Measurements from ENCODE around the gene VAMP3.
A peak's percentile ranks its signal among the peaks of the same experiment; 100 is the strongest.
"Not testable (repeated sequence)": the region's sequence is repeated elsewhere in the genome, so short reads cannot be mapped to it uniquely, and the experiment has no call there.

Gene VAMP3

DNA sequence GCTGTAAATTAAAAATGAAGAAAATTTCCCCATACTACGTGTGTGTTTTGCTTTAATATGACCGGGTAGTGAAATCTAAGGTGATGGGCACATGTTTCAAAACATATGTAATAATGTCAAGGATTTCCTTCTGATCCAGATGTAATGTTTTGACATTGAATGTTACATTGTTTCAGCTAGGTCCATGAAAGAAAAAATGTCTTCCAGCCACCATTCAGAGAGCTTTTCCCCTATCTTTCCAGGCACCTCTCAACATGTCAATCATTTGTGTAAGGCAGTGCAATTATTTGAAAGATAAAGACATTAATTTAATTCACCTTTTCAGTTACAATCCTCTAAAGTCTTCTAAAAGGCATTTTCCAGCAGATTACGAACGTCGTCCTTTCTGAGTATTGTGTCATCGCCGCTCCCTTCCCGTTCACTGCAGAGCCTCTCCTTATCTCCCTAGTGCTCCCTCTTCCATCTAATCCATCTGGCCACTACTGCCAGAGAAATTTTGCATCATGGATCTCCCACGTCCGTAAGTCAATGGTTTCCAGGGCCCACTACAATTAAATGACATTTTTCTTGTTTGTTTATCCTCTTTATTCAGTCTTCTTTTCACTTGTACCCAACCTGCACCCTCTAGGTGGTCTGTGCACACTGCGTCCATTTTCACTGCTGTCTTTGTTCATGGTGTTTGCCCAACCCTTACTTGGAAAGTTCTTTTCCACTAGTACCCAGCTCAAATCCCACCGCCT lies 1.3 kb upstream of the VAMP3 start:
- no peak for DNase-seq

DNA sequence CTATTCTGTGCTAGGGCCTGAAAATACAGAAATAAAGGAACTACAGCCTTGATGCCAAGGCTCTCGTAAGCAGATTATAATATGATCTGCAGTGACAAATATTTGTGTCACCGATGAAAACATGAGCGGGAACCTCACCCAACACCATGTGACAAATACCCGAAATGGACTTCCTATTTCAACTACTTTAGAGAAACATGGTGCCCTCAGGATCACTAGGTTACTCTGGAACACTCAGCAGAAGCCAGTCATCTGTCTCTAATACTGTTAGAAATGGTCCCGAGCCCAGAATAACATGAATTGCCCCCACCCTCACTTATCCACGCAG lies 463 bp upstream of the VAMP3 start:
- DNase-seq = no peak

- no peak for DNase-seq
Measured at GRCh38 chr1:7771823-7772299, 765 bp downstream of the VAMP3 start.

- no peak for DNase-seq
Measured at GRCh38 chr1:7777591-7777990, 6.5 kb downstream of the VAMP3 start.

DNA sequence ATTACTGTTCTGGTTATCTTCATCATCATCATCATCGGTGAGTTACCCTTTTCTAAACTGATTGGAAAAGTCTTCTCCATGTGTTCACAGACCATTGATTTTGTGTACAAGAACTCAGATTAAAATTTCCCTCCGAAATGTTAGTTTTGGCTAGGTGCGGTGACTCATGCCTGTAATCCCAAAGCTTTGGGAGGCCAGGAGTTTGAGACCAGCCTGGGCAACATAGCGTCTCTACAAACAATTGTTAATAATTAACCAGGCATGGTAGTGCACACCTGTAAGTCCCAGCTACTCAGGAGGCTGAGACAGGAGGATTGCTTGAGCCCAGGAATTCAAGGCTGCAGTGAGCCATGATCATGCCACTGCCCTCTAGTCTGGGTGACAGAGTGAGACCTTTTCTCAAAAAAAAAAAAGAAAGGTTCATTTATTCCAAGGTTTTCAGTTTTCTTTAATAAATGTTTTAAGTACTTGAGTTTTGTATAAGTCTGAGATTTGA lies 7.1 kb downstream of the VAMP3 start:
- no peak for DNase-seq

- no peak for DNase-seq
Measured at GRCh38 chr1:7780976-7781375, 9.9 kb downstream of the VAMP3 start.

- no peak for DNase-seq
Measured at GRCh38 chr1:7781501-7781900, 10.4 kb downstream of the VAMP3 start.

DNA sequence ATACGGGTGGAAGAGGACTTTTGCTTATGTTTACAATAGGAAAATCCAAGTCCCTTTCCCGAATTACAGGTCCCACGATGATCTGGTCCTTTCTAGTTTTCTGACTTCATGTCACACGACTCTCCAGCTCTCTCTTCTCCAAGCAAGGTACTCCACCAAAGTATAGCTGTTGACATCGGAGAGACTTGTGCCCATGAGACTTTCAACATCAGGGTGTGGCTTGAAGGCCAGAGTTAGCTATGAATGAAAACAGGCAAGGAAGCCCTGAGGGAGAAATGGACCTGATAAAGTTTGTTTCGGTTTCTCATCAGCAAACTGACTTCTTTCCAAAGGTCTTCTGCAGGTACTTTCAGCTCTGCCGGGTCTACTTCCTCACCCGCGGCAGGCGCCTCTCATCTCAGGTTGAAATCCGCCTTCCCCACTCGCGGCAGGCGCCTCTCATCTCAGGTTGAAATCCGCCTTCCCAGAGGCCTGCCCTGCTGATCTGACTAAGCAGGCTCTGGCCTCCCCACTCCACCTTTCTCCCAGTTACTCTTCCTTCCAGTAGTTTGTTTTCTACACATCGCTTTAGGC lies 10.9 kb downstream of the VAMP3 start:
- no peak for DNase-seq

- peak; percentile 9 for DNase-seq
Measured at GRCh38 chr1:7783178-7783711, 12.1 kb downstream of the VAMP3 start.

- peak; percentile 85 for DNase-seq
Measured at GRCh38 chr1:7783826-7784491, 12.9 kb downstream of the VAMP3 start, which contains the start of gene PER3. Gene PER3 (plus strand): TSS chr1:7784291. CDS start chr1:7784878, 587 bp downstream.

DNA sequence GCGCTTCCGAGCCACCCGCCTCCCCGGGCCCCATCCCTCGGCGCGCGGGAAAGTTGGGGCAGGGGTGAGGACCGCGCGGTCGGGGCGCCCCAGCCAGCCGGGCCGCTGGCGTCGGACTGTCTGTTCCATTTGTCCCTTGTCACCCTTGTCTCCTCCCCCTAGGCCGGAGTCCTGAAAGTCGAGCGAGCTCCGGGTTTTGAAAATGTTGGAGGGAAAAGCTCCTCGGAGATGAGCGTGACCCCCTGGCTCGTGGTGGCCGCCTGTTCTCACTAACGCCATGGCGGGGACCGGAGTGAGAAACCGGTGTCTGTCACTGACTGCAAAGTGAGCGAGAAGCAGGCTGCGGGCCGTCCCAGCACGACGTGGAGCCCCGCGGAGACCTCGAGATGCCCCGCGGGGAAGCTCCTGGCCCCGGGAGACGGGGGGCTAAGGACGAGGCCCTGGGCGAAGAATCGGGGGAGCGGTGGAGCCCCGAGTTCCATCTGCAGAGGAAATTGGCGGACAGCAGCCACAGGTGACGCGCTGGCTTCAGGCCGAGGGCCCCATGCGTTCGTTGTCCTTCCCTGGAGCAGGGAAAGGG lies 13.5 kb downstream of the VAMP3 start:
- no peak for DNase-seq

DNA sequence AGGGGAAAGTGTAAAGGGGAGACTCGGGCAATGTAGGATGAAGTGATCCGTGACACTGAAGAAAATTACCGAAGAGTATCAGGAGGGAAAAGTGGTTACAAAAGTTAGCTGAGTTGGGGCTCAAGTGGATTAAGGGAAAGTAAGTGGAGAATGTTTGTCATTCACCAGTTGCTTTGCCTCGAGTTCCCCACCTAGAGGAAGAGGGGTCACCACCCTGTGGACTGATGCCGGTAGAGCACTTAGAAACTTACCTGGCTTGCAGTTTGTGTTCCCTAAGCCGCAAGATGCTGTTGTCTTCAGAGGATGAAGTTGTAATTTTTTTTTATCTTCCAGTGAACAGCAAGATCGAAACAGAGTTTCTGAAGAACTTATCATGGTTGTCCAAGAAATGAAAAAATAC lies 14.0 kb downstream of the VAMP3 start:
- no peak for DNase-seq

- no peak for DNase-seq
Measured at GRCh38 chr1:7786795-7787194, 15.7 kb downstream of the VAMP3 start.

DNA sequence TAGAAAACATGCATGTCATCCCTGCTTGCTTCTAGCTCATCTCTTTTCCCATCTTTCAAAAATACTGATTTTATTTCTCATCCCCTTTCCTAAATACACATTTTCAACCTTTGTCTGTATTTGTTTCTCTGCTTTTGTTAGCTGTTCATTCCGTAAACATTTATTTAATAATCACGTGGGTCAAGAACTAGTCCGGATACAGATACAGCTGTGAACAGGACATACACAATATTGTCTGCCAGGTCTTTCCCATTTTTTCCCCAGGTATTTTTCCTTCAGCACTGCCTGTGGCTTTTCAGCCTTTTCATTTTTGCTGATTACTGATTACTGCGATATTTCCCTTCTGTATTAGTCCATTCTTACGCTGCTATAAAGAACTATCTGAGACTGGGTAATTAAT lies 18.7 kb downstream of the VAMP3 start:
- no peak for DNase-seq

DNA sequence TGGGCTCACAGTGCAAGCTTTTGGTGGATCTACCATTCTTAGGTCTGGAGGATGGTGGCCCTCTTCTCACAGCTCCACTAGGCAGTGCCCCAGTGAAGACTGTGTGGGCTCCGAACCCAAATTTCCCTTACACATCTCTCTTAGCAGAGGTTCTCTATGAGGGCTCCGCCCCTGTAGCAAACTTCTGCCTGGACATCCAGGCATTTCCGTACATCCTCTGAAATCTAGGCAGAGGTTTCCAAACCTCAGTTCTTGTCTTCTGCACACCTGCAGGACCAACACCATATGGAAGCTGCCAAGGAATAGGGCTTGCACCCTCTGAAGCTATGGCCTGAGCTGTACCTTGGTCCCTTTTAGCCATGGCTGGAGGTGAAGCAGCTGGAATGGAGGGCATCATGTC lies 19.9 kb downstream of the VAMP3 start:
- not testable (repeated sequence) for DNase-seq

- DNase-seq = no peak
Measured at GRCh38 chr1:7795406-7795805, 24.3 kb downstream of the VAMP3 start.

DNA sequence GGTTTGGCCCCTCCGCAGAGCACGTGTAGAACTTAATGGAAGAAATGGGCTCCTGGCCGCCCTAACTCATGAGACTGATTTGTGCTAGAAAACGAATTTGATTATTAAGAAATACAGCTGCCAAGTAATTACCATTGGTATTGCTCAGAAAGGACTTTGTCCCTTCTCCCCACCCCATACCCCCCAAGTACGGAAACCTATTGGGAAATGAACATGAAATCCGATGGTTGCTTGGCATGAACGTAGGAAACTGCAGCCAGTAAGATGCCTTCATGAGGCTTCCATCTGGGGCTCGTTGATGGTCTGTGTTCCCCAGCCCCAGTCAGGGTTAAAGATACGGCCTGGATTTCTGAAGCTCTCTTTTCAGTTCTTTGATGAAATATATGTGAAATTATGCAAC lies 34.4 kb downstream of the VAMP3 start:
- DNase-seq = no peak

- DNase-seq = no peak
Measured at GRCh38 chr1:7808253-7808844, 37.3 kb downstream of the VAMP3 start.

DNA sequence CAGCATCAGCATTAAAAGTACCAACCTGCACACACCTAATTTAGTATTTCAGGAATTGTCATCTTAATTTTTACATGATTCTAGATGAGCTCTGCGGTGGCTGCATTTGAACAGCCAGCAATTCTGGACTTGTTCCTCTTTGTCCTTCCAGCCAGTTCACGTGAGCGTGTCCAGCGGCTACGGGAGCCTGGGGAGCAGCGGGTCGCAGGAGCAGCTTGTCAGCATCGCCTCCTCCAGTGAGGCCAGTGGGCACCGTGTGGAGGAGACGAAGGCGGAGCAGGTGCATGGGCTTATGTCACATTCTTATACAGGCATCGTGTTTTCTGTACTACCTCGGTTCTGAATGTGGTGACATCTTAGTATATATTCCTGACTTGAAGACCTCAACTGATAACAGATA lies 38.6 kb downstream of the VAMP3 start:
- DNase-seq = no peak

DNA sequence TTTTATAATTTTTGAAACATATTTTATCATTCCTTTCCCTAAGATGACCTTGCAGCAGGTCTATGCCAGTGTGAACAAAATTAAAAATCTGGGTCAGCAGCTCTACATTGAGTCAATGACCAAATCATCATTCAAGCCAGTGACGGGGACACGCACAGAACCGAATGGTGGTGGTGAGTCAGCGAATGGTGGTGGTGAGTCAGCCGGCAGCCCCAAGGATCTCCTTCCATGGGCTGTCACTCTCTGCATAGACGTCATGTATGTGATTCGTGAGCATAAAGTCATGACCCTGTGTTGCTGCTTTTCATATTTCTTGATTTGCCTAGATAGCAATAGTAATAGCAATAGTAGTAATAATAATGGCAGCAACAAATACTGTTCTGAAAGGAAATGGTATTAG lies 39.3 kb downstream of the VAMP3 start:
- DNase-seq = peak; percentile 59

DNA sequence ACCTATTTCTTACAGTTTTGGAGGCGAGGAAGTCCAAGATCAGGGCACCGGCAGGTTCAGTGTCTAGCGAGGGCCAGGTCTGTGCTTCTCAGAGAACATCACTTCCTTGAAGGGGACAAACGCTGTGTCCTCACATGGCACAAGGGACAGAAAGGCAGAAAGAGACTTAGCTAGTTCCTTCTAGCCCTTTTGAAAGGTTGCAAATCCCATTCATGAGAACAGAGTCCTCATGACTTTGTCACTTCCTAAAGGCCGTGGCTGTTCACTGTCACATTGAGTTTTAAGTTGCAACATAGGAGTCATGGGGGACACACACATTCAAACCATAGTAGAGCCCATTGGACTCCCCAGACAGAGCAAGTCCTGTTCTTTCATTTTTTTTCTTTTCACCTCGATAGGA lies 40.4 kb downstream of the VAMP3 start:
- no peak for DNase-seq

DNA sequence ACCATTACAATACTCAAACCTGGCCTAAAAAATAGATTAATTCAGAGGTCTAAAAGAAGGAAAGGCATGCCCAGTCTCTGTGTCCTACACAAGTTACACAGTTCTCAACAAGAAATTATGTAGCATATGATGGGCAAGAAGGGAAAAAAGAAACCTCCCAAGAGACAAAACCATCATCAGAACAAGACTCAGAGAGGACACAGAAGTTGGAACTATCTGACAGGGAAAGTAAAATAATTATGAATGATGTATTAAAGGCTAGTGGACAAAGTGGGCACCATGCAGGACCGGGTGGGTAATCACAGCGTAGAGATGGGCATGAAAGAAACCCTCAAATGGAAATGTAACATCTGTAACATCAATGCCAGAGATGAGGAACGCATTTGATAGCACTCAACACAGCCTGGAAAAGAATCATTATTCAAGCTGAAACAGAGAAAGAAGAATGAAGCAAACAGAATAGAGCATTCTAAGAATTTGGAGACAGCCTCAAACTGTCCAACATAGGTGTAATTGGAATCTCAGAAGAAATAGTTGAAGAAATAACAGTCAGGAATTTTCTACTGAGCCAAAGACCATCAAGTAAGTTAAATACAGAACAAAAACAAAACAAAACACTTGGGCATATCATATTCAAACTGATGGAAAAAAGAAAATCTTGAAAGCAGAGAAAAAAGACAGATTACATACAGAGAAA lies 42.7 kb downstream of the VAMP3 start:
- DNase-seq = no peak
